CD4-positive, alpha-beta T cell treated with Interleukin-10 for 1 hour (primary cell): ENCODE data around the gene MROH9.

ENCODE experiments used
- DNase-seq: peaks from one replicate; pipeline ENCODE4 v3.0.0-alpha.2; 2020

The MROH9 gene

DNA sequence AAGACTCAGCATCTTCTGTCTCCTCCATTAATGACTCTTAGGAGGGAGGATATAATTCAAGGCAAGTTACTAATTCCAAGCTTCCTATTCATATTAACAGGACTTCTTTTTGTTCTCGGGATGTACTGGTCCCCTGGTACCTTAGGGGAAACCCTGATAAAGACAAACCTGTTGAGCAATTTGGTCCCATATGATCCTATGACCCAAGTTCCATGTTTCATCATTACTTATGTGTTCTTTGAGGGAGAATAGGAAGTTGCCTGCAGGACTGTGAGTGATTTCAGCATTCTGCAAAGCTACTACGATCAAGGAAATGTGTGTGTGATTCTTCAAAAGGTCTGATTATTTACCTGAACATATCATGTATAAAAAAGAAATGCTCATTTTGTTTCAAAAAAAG lies 149.5 kb downstream of the MROH9 start:
- no peak for DNase-seq

DNA sequence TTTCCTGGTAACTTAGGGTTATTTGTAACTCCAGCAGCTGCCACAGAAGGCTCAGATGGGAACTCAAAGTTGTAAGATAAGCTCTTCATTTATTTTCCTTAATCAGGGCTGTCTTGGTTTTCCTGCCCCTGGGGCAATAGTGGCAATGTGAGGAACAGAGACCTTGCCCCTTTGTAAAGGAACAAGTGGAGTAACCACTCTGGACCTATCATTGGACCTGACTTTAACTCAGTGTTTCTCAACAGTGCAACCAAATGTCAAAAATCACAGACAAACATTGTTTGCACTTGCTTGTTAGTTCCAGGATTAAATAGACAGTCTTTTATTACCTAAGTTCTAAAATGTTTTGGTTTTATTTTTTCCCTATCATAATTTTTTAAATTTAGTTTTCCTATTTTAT lies 152.6 kb downstream of the MROH9 start:
- no peak for DNase-seq

DNA sequence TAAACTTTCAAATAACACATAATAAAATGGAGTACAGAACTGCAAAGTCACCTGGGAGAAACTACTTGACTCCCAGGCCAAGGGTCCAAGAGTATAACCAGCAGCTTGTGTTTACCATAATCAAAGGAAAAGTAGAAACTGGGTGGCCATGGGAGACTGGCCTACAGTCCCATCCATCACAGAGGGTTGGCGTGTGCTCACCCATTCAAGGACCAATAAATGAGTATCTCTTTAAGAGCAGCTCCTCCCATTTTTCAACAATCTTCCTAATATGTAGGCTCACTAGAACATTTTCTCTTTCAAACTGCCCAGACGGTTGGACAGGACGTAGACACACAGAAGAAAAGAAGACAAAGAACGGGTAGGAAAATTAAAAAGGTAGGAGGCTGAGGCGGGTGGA lies 155.3 kb downstream of the MROH9 start, which contains the start of gene FMO3:
Gene FMO3, plus strand, starts transcription at position 302 of the 400 bp plus-strand sequence. CDS start 1,754 bp downstream, outside the sequence.
- DNase-seq = no peak

DNA sequence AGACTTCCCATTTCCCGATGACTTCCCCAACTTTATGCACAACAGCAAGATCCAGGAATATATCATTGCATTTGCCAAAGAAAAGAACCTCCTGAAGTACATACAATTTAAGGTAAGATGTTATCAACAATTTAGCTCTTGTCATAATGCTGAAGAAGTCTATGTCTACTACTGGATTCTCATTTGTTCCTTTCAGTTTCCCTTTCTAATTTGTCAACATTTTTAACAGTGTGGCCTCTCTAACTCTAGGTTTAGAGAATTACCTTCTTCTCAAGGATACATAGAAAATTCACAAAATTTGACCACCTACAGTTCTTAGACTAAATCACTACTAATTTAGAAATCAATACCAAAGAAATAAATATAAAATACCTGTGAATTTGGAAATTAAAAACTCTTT lies 168.5 kb downstream of the MROH9 start:
- DNase-seq = no peak

DNA sequence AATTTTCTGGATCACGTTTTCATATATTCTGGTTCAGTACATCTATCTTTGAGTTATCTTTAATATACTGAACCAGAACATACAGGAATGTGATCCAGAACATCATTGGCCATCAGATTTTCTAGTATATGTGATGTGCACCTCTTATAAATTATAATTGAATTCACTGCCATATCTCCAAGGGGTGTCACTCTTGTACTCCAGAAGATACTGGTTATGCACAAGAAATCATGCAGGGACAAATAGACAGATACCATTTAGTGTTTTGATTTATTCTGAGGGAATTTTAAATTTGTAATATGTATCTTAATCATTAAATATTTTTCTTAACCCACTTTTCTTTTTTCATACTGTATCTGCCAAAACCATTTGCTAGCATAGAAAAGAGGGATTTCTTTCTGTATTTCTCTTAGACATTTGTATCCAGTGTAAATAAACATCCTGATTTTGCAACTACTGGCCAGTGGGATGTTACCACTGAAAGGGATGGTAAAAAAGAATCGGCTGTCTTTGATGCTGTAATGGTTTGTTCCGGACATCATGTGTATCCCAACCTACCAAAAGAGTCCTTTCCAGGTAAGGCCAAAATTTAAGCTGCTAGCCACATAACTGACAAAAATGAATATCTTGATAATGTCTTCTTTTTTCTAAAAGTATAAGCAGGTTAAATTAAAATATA lies 172.1 kb downstream of the MROH9 start:
- no peak for DNase-seq

DNA sequence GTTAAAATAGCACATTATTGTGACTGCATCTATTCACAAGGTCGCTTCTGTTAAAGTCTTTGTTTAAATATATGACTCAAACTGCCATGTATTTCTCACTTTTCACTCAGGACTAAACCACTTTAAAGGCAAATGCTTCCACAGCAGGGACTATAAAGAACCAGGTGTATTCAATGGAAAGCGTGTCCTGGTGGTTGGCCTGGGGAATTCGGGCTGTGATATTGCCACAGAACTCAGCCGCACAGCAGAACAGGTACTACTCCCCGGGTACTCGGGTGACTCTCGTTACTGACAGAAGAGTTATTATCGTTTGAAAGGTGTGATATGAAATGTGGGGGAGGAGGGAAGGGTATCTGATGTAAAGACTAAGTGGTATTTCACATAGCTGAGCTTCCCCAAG lies 172.6 kb downstream of the MROH9 start:
- DNase-seq = no peak

DNA sequence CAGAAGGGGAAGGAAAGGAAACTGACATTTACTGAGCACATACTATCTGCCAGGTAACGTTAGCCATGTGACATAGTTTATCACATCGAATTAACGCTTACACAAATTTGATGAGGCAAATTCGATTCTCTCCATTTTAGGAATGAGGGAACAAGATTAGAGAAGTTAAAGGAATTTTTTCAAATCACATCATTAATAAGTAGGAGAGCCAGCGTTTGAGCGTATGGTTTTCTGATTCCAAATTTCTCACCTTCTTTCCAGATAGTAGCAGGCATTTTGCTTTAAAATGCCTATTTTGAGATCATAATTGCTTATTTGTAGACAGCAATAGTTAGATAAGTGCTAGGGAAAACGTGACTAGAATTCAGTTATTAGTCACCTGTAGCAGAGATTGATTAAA lies 174.6 kb downstream of the MROH9 start:
- no peak for DNase-seq

DNA sequence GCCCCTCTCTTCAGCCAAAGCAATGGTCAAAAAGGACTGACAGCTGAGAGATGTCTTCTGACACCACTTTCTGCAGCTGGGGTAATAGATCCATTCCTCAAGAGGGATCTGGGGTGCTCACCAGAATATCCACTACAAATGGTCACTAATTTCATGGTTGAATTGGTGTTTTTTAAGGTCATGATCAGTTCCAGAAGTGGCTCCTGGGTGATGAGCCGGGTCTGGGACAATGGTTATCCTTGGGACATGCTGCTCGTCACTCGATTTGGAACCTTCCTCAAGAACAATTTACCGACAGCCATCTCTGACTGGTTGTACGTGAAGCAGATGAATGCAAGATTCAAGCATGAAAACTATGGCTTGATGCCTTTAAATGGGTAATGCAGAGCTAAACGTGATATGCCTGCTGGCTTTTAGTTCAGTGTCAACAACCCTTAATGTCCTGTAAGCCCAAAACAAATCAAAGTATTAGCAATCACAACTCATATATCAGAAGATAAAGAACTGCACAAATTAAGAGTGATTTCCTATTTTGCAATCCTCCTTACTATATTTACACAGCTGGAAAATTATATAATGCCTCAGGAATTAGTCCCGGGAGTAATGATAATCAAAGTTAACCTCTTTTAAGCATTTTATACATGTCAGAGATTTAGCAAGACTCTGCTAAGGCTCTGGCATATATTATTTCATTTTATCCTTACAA lies 175.4 kb downstream of the MROH9 start:
- no peak for DNase-seq

DNA sequence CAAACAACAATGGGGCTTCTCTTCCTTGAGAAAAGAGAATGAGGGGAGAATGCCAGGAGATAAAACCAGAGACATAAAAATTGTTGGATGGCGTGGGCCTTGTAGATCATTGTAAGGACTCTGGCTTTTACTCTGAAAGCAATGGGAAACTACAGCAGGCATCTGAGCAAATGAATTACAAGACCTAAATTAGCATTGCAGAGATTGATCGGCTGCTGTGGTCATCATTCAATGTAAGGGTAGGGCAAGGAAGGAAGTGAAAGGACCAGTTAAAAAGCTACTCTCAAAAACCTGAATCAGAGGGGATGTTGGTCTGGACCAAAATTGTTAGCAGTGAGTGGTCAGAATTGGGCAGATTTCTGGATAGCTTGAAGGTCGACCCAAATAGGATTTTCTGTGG lies 176.8 kb downstream of the MROH9 start:
- no peak for DNase-seq

DNA sequence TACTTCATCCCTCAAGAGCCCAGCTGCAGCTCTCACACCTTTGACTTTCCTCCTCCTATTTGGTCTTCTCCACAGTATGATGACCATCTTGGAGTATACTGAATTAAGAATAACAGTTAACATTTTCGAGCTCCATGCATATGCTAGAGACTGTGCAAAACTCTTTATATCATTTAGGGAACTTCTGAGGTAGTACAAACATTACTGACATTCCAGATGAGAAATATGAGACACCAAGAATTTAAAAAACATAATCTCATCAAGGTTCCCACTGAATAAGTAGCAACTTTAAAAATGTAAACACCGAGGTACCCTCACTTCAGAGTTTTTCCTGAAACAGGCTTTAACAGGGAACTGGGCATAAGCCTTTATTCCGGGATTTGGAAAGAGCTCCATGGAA lies 178.0 kb downstream of the MROH9 start:
- DNase-seq = no peak
